ENCODE data around the gene SERPINA3.
"Not testable (repeated sequence)": the region's sequence is repeated elsewhere in the genome, so short reads cannot be mapped to it uniquely, and the experiment has no call there.

Gene SERPINA3

DNA sequence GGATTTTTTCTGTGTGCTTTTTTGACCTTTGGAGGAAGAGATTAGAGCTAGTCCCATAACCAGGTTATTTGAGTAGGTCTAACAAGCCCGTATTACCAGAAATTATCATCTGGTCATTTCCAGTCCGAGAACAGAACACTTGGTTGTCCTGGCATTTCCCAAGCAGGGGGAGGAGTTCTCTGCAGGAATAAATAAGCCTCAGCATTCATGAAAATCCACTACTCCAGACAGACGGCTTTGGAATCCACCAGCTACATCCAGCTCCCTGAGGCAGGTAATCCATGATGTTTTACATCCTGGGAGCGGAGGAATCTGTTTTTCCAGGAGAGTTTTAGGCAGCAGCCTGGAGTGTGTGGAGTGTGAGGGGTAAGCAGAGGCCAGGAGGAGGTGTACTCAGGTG, at the start of gene SERPINA3:
SERPINA3 (plus strand) TSS at position 218 of the 400 bp plus-strand sequence. CDS start 2,051 bp downstream, outside the sequence.
- DNase-seq: no peak

DNA sequence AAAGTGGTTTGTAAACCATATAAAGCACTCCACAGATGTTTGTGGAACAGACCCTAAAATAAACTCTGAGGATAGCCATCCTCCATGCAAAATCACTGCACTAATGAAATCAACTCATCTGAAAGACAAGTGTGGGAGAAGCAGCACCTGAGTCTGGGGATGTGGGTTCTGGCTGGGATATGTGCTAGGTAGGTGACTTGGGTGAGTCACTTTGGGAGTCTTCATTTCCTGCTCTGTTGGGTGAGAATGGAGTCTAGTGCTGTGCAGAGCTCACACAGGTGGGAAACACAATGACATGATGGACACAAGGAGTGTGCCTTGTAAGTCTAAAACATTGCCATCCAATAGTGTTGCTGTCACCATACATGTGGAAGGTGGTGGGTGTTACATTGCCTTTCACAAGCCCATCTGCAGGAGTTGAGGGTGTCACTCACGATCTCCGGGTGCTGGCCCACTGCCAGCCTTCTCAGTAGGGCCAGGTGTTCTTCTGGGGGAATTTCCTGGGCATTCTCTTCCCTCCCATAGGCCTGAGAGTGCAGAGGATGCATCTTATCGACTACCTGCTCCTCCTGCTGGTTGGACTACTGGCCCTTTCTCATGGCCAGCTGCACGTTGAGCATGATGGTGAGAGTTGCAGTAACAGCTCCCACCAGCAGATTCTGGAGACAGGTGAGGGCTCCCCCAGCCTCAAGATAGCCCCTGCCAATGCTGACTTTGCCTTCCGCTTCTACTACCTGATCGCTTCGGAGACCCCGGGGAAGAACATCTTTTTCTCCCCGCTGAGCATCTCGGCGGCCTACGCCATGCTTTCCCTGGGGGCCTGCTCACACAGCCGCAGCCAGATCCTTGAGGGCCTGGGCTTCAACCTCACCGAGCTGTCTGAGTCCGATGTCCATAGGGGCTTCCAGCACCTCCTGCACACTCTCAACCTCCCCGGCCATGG, 49.0 kb upstream of the SERPINA3 start:
- no peak for DNase-seq

DNA sequence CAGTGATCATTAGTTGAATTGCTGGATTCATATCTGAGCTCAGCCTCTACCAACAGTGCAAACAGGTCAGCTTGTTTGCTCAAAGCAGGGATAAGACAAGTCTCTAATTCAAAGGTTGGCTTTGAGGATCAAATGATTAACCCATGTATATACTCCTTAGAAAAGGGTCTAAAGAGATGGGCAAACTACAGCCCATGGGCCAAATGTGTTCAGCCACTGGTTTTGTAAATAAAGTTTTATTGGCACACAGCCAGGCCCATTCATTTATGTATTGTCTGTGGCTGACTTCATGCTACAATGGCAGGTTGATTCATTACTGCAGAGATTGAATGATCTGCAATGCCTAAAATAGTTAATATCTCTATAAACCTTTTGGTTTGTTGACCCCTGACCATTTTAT, 47.8 kb upstream of the SERPINA3 start:
- DNase-seq: no peak

DNA sequence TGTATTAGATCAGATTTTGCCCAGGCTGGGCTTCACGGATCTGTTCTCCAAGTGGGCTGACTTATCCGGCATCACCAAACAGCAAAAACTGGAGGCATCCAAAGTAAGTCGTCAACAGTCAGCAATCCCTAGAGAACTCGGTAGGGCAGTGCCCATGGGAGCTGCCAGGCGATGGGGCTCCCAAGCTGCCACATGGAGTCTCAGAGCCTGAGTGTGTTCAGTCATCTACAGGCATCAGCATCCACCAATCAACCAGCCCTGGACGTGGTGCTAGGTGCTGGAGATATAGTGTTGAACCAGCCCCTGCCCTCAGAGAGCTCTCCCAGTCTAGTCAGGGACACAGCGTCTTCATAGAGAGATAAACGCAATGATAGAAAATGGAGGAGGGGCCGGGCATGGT, 44.0 kb upstream of the SERPINA3 start:
- no peak for DNase-seq

DNA sequence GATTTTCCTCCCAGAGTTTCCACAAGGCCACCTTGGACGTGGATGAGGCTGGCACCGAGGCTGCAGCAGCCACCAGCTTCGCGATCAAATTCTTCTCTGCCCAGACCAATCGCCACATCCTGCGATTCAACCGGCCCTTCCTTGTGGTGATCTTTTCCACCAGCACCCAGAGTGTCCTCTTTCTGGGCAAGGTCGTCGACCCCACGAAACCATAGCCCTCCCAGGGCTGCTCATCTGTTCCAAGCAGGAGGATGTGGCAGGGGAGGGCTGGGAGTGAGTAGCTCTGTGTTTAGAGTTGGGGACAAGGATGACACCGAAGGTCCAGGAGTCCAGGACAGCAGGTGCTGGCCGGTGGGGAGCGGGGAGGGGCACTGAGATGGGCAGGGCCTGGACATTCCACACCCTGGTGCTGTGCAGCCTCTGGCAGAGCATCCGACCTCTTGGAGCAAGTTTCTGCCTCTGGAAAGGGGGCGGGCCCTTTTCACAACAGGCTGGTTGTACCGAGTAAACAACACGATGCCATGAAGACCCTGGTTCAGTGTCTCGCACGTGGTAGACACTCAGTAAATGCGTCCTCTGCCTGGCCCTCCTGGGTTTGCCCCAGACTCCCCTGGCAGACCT, 42.7 kb upstream of the SERPINA3 start:
- DNase-seq: no peak

DNA sequence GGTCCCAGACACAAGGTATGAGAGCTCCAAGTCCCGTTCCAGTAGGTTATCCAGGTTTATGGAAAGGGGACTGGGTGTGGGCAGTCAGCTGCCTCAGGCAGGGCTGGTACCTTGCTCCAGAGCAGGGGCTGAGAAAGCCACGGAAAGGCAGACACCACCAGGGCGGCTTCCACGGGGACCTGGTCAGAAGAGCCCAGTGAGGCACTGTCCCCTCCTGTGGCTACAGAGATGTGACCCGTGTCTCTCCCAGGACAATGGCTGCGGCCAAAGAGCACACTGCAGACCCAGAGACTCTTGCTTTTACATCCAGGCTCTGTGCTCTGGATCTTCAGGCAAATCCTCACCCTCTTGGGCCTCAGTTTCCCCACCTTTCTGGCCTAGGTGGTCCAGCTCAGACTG, 42.2 kb upstream of the SERPINA3 start:
- no peak for DNase-seq

DNA sequence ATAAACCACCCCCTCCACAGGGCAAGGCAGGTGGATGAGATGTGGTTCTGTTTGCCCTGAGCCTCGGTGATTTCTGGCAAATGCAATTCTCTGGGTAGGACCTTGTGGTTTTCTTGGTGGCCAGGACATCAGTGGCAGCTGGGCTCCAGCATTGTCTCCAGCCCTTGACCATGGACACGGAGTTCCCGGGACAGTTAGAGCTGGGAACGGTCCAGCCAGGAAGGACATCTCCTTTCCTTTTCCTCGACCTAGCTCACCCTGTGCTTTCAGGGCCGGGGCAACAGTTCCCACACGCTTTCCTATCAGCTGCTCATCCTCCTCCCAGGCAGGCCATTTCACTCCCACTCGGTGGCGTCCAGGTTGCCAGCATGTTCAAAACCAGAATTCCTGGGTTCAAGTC, 41.8 kb upstream of the SERPINA3 start:
- no peak for DNase-seq

DNA sequence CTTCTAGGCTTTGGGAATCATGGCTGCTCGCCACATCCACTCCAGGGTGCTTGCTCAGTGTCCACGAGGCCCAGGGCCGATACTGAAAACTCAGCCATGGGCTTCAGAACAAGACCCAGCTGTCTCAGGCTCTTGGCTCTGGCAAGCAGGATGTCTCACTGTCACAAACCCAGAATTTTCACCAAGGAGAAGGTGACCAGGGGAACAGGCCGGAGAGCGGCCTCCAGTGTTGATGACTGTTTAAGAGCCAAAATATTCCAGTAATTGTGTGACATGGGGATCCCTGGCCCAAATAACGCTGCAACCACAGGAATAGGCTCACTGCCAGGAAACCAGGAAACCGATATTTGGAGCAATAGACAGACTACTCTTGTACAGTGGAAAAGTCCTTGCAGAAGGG, 40.8 kb upstream of the SERPINA3 start:
- no peak for DNase-seq

DNA sequence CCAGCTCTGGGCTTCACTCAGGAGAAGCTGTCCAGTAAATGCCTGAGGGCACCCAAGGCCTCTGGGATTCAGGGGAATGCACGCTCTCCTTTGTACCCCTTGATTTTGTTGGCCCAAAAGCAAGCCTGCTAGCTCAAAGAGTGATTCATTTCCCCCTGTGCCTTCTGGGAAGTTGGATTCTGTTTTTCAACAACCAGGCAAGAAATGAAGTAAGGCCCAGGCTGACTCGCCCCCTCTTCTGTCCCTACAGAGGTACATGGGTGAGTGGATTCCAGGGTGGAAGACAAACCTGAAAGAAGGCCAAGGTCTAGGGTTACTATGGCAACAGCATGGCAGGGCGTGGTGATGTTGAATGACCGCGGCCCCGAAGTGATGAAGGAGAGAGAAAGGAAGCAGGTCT, 40.2 kb upstream of the SERPINA3 start:
- DNase-seq: no peak

DNA sequence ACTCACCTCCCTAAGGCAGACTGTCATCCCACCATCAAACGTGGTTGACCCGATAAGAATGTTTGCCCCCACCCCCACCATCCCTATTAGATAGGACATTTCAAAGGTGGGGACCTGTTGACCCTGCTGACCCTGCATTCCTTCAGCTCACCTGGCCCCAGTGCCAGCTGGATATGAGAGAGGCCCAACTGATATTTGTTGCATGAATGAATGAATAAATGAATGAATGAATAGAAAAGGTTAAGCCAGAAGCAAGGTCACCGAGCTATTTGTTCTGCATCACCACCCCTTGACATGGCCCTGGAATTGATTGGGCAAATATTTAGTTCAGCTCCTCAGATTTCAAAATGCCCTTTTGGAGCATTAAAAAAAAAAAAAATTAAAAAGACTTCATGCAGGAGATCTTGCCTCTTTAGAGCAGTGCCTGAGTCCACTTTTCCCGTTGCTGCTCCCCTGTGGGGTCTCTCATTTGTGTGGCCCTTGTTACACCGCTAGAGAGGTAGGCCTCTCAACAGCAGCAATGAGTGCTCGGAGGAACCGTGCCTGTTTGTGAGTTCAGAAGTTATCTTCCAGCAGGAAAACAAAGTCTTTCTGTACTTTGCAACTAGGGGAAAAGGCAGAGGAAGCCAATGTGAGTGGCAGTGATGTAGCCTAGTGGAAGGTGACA, 39.4 kb upstream of the SERPINA3 start:
- no peak for DNase-seq

DNA sequence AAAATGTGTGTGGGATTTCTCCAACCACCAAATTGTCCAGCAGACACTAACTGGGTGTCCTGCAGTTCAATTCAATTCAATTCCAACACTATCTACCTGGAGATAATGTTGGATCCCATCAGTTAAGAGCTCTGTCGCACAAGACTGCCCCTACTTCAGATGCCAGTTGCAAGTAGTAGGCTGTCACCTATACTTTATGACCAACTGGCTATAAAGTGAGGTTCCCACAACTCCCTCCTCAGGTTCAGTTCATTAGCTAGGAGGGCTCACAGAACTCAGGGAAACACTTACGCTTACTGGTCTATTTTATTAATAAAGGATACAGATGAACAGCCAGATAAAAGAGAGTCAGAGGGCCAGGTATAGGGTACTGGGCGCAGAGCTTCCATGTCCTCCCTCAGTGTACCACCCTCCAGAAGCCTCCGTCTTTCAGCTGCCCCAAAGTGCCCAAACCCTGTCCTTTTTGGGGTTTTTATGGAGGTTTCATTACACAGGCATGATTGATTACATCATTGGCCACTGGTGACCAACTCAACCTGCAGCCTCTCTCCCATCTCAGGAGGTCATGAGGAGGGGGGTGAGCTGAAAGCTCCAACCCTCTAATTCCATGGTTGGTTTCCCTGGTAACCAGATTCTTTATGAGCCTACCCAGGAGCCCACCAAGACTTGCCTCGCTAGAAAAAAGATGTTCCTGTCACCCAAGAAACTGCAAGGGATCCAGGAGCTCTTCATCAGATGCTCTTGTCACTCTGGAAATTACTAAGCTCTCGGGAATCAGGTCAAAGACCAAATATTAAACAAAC, 38.5 kb upstream of the SERPINA3 start:
- DNase-seq: no peak

DNA sequence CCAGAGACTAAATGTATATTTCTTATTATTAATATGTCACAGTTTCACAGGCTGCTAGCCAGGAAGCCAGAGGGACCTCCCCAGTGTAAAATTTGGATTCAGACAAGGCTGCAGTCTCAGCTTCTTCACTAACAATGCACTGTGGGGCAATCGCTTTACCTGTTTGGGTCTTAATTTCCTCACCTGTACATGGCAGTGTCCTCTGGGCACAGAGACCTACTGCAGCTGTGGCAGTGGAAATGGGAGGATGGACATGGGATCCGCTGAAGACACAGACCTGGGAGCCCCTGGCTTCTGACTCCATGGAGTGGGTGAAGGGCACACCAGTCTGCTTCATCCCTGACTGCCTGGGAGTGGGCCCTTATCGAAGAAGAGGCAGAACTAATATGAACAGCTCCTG, 37.9 kb upstream of the SERPINA3 start:
- DNase-seq: no peak

DNA sequence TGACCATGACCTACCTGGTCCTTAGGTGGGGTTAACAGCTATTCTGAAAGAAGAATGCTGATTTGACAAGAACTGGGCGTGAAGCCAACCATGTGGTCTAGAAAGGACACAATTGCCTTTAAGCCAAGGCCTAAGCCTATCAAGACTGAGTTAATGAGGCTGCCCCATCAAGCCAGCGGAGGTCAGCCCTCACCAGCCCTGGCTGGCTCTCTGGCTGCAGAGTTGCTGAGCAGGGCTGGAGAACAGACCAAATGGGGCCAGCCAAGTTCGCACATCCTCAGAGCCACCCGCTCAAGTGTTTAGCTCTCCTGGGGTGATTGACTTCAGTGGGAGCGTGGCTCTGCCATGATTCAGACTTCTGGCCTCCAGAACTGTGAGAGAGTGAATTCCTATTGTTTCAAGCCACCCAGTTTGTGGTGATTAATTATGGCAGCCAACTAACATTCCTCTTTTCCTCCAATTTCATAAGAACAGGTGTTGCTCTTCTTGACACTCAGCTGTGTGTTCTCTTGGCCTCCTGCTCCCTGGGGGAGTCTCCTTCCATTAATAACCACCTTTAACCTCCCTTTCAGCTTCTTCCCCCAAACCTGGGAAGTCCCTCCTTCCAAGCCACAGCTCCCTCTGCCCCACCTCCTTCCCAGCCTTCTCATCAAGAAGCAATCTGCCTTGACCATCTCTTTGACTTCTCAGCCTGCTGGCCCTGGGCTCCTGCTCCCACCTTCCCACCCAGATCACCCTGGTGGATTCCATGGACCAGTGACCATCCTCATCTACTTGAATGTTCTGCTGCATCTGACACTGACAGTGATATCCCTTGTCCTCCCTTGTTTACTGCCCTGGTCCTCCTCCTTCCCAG, 36.2 kb upstream of the SERPINA3 start:
- no peak for DNase-seq

DNA sequence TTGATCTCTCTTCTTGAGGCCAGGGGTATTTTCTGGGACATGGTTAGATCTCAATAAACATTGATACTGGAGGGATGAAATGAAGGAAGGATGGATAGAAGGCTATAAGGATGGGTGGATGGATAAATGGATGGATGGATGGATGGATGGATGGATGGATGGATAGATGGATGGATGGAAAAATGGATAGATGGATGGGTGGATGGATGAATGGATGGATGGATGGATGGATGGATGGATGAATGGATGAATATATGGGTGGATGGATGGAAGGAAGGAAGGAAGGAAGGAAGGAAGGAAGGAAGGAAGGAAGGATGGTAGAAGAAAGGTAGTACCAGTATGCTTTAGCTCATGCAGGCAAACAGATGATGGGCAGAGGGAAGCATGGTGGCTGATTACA, 34.7 kb upstream of the SERPINA3 start:
- DNase-seq: not testable (repeated sequence)

DNA sequence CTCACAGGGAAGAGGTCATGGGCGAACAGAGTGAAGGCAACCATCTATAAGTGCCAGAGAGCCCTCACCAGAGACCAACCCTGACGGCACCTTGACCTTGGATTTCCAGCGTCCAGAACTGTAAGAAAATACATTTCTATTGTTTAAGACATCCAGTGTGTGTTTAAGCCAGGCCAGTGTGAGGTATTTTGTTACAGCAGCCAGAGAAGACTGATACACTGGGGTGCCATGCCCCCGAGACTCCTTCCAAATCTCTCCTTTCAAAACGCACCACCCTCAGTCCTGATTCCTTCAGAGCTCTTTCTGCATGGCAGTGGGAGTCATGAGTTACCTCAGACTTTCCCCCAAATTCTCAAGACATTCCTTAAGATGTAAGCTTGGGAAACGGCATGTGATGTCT, 33.5 kb upstream of the SERPINA3 start:
- no peak for DNase-seq

DNA sequence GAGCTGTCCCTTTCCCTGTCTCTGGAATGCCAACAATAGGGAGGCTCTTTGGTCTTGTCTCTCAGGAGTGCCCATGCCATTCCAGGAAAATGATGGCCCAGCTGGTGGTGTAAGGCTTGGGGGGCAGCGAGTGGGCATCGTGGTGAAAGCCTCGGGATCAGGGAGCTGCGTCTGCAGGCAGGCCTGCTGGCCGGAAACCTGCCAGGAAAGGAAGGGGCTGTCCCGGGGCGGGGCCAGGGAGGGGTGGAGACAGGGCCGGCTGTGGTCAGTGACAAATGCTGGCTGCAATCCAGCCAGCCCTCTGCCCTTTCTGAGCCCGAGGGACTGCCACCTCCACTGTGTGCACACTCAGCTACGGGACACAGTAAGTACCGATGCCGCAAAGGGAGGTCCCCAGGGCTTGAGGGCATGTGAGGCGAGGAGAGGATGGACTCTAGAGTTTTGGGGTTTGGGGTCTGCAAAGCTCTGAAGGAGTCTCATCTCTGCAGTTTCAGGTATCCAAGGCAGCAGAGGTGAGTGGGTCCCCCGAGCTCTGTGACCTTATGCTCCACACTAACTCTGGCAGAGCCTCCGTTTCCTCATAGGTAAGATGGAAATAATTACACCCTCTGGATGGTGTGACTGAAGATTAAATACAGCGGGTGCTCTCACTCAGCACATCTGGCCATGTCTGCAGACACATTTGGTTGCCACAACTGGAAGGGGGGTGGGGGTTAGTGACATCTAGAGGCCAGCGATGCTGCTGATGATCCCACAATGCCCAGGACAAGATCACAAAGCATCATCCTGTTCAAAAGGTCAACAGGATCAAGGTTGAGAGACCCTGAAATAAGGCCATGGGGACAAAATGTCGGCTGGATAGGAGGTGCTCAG, 30.8 kb upstream of the SERPINA3 start, which contains the start of gene SERPINA5:
SERPINA5 (plus strand) TSS at position 300 of the 873 bp plus-strand sequence. CDS start 5,937 bp downstream, outside the sequence.
- no peak for DNase-seq

DNA sequence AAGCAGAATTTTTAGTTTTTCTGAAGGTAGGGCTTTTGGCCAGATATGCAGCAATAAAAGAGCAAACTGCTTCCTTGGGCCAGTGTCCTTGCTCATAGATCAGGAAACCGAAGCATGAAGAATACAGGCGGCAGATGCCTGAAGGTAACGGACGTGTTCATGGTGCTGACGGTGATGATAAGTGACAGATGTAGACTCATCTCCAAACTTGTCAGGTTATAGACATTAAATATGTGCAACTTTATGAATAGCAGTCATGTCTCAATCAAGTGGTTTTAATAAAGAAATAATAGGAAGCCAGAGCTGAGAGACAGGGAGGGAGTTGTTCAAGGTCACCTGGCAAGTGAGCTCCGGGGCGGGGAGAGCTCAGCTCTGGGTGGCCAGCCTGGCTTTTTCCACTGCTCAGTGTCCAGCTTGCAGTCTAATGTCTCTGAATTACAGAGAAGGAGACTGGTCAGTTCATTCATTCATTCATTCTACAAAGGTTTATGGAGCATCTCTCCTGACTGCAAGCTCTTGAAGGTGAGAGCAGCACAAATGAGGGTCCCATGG, 29.9 kb upstream of the SERPINA3 start:
- DNase-seq: no peak

DNA sequence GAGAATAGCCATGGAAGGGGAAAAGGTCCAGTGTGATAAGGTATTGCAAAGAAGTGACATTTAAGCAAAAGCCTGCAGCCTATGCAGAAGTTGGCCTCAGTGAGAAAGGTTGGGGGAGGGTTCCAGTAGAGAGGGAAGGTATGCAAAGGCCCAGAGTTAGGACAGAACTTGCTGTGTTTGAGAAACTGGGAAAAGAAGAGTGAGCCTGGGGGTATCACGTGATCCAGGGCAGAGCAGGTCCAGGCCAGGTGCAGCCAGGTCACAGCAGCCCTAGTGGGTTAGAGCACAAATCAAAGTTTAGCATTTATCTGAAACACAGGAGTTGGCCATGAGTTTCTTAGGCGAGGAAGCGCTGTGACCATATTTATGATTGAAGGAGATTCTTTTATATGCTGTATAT, 29.3 kb upstream of the SERPINA3 start:
- no peak for DNase-seq

DNA sequence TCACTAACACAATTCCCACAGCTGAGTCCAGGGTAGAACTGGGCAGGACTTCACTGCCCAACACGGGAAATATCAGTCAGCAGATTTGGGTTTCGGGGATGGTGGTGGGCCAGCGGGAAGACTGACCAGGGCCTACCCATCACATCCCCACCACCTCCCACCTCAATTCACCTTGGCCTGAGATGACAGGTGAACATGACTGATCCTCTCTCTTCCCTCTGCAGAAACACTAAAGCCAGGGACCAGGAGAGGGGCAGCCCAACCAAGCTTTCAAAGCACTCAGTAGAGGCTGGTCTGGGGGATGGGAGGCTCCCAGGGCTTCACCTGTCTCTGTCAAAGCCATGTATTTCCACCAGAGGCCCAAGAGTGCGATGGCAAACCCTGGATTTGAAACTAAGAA, 28.6 kb upstream of the SERPINA3 start:
- no peak for DNase-seq

DNA sequence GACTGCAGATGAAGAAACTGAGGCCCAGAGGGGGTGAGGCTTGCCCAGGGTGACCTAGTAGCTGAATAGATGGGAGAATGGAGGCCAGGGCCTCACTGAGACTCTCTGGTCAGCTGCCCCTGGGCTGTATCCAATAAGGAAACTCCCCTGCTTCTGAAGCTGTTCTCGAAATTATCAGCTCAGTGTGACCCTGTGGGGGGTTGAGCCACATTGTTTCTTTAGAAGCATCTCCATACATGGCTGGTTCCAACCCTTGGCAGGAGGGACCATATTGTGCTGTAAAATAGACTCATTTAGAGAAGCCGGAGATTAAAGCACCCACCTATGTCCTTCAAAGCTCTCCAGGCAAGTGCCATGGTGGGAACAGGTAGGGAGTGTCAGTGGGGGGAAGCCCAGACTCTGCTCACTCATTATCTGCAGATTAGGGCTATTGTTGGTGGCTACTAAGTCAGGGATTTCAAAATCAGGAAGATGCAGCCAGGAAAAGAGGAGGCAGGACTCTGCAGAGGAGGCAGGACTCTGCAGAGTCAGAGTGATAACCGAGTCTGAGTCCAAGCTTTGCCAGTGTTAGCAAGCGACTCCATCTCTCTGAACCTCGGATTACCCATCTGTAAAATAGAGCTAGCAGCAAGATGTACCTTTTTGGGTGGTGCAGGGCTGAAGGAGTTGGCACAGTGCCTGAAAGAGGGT, 27.5 kb upstream of the SERPINA3 start:
- DNase-seq: no peak
